Activated CD8-positive, alpha-beta memory T cell treated with anti-CD3 and anti-CD28 coated beads, Interleukin-2, amount 10 ng/mL, durations not matched to agents 7 days and 5 days (primary cell): ENCODE results near the gene STPG1. TPM values are rescaled to one million over a fixed set of nuclear protein-coding genes. Genes with fewer than 3 reads are reported as not detected.

Experiments
- ATAC-seq: fragments of 150-1000 bp; cut with Tn5 transposase; one replicate; pipeline ENCODE4 v1.10.0; 2021; ENCODE audit warnings: moderate library complexity
- CTCF ChIA-PET: fragments of 350-600 bp; sonication (Branson Sonifier 250); formaldehyde crosslinking; loops from one replicate; lab custom pipeline; 2021; ENCODE audit warnings: antibody characterized with exemption; lab: Charles Lee
- DNase-seq: peaks from one replicate; pipeline ENCODE4 v3.0.0-alpha.2; 2020
- H3K27ac Mint-ChIP-seq: one replicate; pipeline ENCODE4 v1.8.0; 2021; ENCODE audit warnings: mild to moderate bottlenecking, mixed read lengths
- H3K27me3 Mint-ChIP-seq: one replicate; pipeline ENCODE4 v1.8.0; 2021; ENCODE audit warnings: mixed read lengths
- H3K36me3 Mint-ChIP-seq: one replicate; pipeline ENCODE4 v1.8.0; 2021; ENCODE audit warnings: mild to moderate bottlenecking, mixed read lengths
- H3K4me1 Mint-ChIP-seq: one replicate; pipeline ENCODE4 v1.8.0; 2021; ENCODE audit warnings: mixed read lengths
- H3K4me3 Mint-ChIP-seq: one replicate; pipeline ENCODE4 v1.8.0; 2021; ENCODE audit warnings: mild to moderate bottlenecking, moderate library complexity, mixed read lengths
- H3K9me3 Mint-ChIP-seq: one replicate; pipeline ENCODE4 v1.8.0; 2022; ENCODE audit warnings: low read depth, mixed read lengths
- total RNA-seq, 2 experiments: library from RNA; stranded (reverse); gene quantifications; one replicate each; pipeline ENCODE4 v1.2.3, GENCODE V29; 2021

STPG1 gene
- total RNA-seq, 2 experiments from 2014 or later: 5.6 to 9.2 TPM

DNA sequence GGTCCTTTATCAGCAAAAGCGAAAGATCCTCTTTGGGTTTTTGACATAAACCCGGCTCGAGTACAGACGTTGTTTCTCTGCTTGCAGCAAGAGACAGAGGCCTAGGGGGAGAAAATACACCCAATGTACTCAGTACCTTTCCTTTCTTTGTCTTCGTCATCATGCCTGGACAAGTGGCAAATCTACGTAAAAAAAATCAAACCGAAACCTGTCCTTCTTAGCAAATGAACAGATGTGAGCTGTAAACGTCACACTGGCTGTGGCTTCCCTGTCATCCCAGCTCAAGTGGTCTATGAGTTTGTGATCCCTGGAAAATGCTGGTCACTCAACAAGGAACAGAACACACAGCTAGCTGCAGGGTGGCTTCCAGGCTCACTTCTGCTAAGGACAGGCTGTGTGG lies 39.9 kb downstream of the STPG1 start:
- CTCF ChIA-PET: interaction anchor here (1.3 to 2.5 kb wide), 3 partner anchors 10 to 175 kb away, joined by 4 to 14 read pairs (median 6); no protein-coding TSS in a partner anchor
- H3K4me1 Mint-ChIP-seq: peaks cover 3% of the 10 kb centered on the region
- no peaks in the 10 kb centered on the region for H3K9me3 Mint-ChIP-seq
- no peaks in the 10 kb centered on the region for H3K36me3 Mint-ChIP-seq
- H3K27me3 Mint-ChIP-seq: no peaks in the 10 kb centered on the region
- no peak overlapping the region for H3K4me3 Mint-ChIP-seq
- ATAC-seq (no peak), DNase-seq (no peak)
- no peak overlapping the region for H3K27ac Mint-ChIP-seq

DNA sequence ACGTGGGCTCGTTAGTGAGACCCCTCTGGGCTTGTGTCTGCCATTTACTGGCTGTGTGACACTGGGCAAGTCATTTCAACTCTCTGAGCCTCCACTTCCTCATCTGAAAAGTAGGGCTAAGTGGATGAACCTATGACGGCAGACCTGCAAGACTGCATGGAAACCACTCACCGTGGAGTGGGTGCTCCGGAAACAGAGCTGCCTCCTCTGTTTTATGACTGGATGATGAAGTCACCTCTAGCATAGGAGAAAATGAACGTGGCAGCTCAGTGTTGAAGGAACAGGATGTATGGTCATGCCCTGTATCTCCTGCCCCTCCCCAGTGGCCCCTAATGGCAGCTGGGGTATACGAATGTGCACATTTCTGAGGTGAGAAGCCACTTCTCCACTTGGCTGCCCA lies 40.5 kb downstream of the STPG1 start:
- H3K9me3 Mint-ChIP-seq: no peaks in the 10 kb centered on the region
- H3K27ac Mint-ChIP-seq: no peak overlapping the region

DNA sequence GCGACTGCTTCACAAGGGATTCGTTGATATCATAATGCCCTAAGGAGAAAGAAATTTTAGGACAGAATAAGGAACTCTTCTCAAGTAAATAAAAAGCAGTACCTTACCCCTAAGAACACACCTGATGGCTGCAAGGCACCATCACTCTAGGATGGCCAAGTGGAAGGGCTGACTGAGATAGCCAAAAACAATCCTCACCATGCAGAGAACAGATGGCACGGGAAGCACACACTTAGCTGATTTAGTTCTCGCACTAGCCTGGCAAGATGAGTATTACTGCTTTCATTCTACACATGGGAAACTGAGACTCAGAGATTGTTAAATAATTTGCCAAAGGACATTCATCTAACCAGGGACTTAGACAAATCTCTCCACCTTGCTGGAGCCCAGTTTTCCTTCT lies 43.8 kb downstream of the STPG1 start:
- Mint-ChIP-seq H3K27me3 (no peaks in the 10 kb centered on the region), H3K4me3 (no peak overlapping the region), H3K4me1 (peaks cover 19% of the 10 kb centered on the region), H3K36me3 (no peaks in the 10 kb centered on the region), H3K9me3 (no peaks in the 10 kb centered on the region), H3K27ac (no peak overlapping the region)
- CTCF ChIA-PET: interaction anchor here (3.1 kb wide), 1 partner anchor 15 kb away, joined by 12 read pairs; no protein-coding TSS in a partner anchor
- ATAC-seq (no peak), DNase-seq (no peak)

More for the DNA sequence above, 40.5 kb downstream of the STPG1 start:
- peaks cover 3% of the 10 kb centered on the region for H3K4me1 Mint-ChIP-seq
- CTCF ChIA-PET: interaction anchor here (1.5 to 2.5 kb wide), 3 partner anchors 11 to 174 kb away, joined by 4 to 14 read pairs (median 10); no protein-coding TSS in a partner anchor
- H3K36me3 Mint-ChIP-seq: no peaks in the 10 kb centered on the region
- peak; percentile 53 for ATAC-seq
- no peak for DNase-seq
- H3K4me3 Mint-ChIP-seq: no peak overlapping the region
- H3K27me3 Mint-ChIP-seq: no peaks in the 10 kb centered on the region

DNA sequence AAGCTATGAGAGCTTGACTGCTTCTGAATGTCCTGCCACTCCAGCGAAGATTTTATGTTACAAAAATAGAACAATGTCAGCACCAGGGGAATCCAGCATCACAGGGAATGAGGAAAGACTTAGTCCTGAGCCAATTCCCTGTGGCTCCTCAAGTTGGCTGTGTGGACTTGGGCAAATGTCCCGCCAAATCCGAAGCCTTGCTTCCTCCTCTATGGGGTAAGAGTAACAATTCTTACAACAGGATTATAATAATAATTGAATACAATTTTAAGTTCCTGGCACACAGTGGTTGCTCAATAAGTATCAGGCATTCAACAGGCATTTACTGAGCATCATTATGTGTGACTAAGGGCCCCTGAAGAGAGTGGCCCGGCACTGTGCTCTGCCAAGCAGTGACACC lies 44.4 kb downstream of the STPG1 start:
- Mint-ChIP-seq H3K27ac (no peak overlapping the region), H3K27me3 (no peaks in the 10 kb centered on the region)
- CTCF ChIA-PET: interaction anchor here (1.0 to 3.1 kb wide), 3 partner anchors 10 to 22 kb away, joined by 4 to 12 read pairs (median 4); no protein-coding TSS in a partner anchor

DNA sequence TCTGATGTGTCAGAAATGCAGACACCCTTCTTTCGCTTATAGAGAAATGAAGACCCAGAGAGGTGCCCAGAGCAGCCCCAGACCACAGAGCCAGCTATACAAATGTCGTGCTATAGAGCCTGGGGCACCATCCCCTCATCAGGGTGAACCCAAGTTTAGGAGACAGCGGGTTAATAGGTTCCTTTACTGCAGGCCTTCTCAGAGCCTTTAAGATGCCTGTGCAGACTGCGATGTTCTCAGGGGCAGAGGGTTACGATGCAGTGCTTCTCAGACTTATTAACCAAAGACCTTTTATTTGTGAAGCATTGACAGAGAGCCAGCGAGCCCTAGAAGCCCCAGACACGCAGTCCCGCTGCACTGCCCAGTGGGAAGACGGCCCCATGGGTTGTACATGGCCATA lies 46.9 kb downstream of the STPG1 start:
- no peaks in the 10 kb centered on the region for H3K9me3 Mint-ChIP-seq
- no peak overlapping the region for H3K27ac Mint-ChIP-seq
- peaks cover 24% of the 10 kb centered on the region for H3K4me1 Mint-ChIP-seq
- no peaks in the 10 kb centered on the region for H3K36me3 Mint-ChIP-seq
- ATAC-seq: no peak
- CTCF ChIA-PET: interaction anchor here (0.8 to 2.1 kb wide), 4 partner anchors 24 to 168 kb away, joined by 3 to 8 read pairs (median 4); partner anchors contain the start of gene NIPAL3
- DNase-seq: no peak
- H3K27me3 Mint-ChIP-seq: no peaks in the 10 kb centered on the region
- no peak overlapping the region for H3K4me3 Mint-ChIP-seq

More for the DNA sequence above, 44.4 kb downstream of the STPG1 start:
- peaks cover 23% of the 10 kb centered on the region for H3K4me1 Mint-ChIP-seq
- ATAC-seq (no peak), DNase-seq (no peak)
- H3K4me3 Mint-ChIP-seq: no peak overlapping the region
- H3K36me3 Mint-ChIP-seq: no peaks in the 10 kb centered on the region
- H3K9me3 Mint-ChIP-seq: no peaks in the 10 kb centered on the region

DNA sequence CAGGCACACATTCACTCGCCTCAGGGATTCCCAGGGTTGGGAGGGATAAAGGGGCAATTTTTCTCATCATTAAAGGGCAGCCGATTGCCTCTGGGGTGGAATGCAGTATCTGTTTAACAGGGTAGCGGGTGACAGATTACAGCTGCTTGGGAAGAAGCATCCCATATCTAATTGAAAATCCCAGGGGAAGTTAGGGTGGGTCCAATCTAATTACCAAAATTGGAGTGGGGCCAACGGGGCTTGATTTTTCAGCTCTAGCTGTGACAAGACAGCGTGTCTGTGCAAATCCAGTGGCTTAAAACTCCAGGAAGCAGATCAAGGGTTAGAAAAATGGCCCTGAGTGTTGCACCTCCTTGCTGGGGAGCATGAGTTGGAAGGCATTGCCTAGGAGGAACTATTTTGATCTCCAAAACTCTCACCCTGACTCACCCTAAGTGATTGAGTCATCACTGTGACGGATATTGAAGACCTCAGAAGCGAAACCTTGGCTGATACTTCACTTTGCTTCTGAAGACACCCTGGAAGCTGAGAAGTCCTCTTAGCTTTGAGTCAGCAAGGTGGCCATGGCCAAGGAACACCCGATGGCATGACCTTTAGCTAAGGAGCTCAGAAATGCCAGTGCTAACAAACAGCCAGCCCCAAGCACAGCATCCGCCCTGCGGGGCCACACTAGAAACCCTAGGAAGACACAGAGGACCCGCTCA lies 48.5 kb downstream of the STPG1 start:
- Mint-ChIP-seq H3K4me1 (peaks cover 24% of the 10 kb centered on the region), H3K36me3 (no peaks in the 10 kb centered on the region), H3K9me3 (no peaks in the 10 kb centered on the region), H3K27ac (peak overlapping the region; percentile 81), H3K27me3 (no peaks in the 10 kb centered on the region), H3K4me3 (no peak overlapping the region)
- peak; percentile 98 for ATAC-seq
- DNase-seq: peak; percentile 69
- CTCF ChIA-PET: interaction anchor here (1.0 to 2.3 kb wide), 6 partner anchors 20 to 173 kb away, joined by 3 to 8 read pairs (median 4); no protein-coding TSS in a partner anchor

DNA sequence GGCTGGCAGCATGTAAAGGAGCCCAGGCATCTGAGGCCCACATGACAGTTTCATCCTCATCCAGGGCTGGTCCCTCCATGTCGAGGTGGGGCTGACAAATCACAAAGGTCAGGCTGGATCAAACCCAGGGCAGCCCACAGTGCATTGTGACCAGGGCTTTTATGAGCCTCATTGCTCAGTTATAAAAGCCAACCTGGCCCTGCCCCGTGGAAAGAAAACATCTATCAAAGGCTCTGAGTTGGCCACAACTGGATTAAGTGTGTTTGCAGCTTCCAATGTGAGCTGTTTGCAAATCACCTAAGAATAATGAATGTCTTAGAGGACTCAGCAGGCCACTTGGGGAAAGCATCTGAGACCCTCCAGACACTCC lies 49.0 kb downstream of the STPG1 start:
- Mint-ChIP-seq H3K9me3 (no peaks in the 10 kb centered on the region), H3K4me1 (peaks cover 24% of the 10 kb centered on the region), H3K27ac (peak overlapping the region; percentile 81), H3K27me3 (no peaks in the 10 kb centered on the region), H3K36me3 (no peaks in the 10 kb centered on the region), H3K4me3 (no peak overlapping the region)
- ATAC-seq (no peak), DNase-seq (no peak)
- CTCF ChIA-PET: interaction anchor here (2.1 to 2.3 kb wide), 2 partner anchors 21 to 27 kb away, joined by 8 read pairs; no protein-coding TSS in a partner anchor

DNA sequence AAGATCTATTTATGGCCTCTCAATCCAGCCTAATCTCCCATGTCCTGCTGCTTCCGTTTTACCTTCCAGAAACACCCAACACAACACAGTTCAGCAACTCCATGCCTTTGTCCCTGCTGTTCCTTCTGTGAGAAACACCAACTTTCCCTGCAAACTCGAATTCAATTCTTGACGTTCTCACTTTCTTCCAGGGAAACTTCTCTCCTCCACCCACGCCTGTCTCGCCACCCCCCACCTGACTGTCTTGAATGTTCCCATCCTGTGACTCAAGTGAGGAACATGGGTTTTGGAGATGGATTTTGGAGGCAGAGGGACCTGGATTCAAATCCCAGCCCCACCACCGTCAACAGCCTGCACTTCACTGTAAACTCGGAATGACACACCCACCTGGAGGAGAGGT lies 49.6 kb downstream of the STPG1 start:
- CTCF ChIA-PET: no interaction called here
- no peak for DNase-seq
- Mint-ChIP-seq H3K9me3 (no peaks in the 10 kb centered on the region), H3K36me3 (no peaks in the 10 kb centered on the region), H3K4me3 (no peak overlapping the region), H3K4me1 (peaks cover 24% of the 10 kb centered on the region), H3K27me3 (no peaks in the 10 kb centered on the region), H3K27ac (no peak overlapping the region)
- ATAC-seq: no peak

DNA sequence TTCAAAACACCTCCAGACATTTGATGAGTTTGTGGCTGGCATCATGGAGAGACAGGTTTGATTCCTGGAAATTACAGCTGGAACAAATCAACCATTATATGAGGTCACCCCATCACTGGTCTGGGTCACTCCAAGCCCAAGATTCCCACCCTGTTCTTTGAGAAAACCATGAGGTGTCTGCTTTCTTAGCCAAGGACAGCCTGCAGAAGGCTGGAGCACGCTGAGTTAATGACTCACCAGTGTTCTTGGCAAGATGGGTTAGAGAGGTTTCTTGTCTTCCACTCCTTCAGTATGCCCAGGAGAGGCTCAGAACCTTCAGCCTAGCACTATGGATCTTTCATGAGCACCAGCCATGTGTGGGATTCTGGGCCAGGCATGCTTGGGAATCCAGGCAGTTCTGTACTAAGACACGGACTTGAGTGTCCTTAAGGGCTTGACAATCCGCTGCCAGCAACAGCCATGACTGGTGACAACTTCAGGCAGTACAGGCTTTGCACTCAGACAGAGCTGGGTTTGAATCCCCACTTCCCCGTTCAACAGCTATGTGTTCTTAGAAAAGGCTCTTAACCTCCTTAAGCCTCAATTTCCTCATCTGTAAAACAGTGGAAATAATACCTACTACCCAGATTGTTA lies 50.5 kb downstream of the STPG1 start:
- ATAC-seq (no peak), DNase-seq (no peak)
- H3K27ac Mint-ChIP-seq: no peak overlapping the region
- no peaks in the 10 kb centered on the region for H3K36me3 Mint-ChIP-seq
- H3K4me1 Mint-ChIP-seq: peaks cover 24% of the 10 kb centered on the region
- H3K4me3 Mint-ChIP-seq: no peak overlapping the region
- H3K9me3 Mint-ChIP-seq: no peaks in the 10 kb centered on the region
- CTCF ChIA-PET: interaction anchor here (1.0 to 1.6 kb wide), 2 partner anchors 28 to 162 kb away, joined by 3 to 4 read pairs; no protein-coding TSS in a partner anchor
- H3K27me3 Mint-ChIP-seq: no peaks in the 10 kb centered on the region

DNA sequence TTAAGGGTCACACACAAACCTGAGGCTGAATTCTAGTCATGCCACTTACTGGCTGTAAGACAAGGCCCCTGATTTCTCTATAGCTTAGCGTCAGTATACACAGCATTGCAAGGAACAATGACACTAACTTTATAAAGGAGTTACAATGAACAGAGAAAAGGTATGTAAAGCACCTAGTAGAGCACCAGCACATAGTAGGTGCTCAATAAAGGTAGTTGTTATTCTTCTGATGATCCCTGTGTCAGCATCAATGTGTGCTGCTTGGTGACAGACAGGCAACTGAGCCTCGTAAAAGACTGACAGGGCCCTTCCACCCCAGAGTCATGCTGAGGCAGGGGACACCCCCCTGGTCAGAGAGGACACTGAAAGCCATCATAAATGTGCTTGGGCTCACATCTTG lies 51.2 kb downstream of the STPG1 start:
- Mint-ChIP-seq H3K27me3 (no peaks in the 10 kb centered on the region), H3K4me3 (no peak overlapping the region), H3K9me3 (no peaks in the 10 kb centered on the region), H3K36me3 (no peaks in the 10 kb centered on the region), H3K27ac (no peak overlapping the region), H3K4me1 (peaks cover 24% of the 10 kb centered on the region)
- DNase-seq (no peak), ATAC-seq (no peak)
- CTCF ChIA-PET: interaction anchor here (1.6 kb wide), 1 partner anchor 29 kb away, joined by 4 read pairs; no protein-coding TSS in a partner anchor

DNA sequence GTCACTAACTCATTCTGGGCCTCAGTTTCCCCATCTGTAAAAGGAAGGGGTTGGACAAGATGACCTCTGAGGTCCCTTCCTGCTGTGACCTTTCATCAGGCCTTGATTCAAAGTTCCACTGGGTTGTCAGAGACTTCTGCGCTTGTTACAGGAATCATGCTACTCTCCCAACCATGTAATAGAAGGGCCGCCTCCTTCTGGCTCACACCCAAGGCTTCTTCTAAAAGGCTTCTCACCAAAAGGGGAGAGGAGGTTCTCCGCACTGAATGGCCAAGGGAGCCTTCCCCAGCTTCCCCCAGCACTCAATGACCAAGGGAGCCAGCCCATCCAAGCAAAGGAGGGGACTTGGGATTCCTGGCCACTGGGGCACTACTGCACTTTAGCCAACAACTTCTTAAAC lies 51.8 kb downstream of the STPG1 start:
- peaks cover 24% of the 10 kb centered on the region for H3K4me1 Mint-ChIP-seq
- no peaks in the 10 kb centered on the region for H3K27me3 Mint-ChIP-seq
- no peak for ATAC-seq
- no peak overlapping the region for H3K27ac Mint-ChIP-seq
- CTCF ChIA-PET: interaction anchor here (1.6 kb wide), 1 partner anchor 30 kb away, joined by 4 read pairs; no protein-coding TSS in a partner anchor
- no peak overlapping the region for H3K4me3 Mint-ChIP-seq
- H3K9me3 Mint-ChIP-seq: no peaks in the 10 kb centered on the region
- DNase-seq: no peak
- no peaks in the 10 kb centered on the region for H3K36me3 Mint-ChIP-seq

DNA sequence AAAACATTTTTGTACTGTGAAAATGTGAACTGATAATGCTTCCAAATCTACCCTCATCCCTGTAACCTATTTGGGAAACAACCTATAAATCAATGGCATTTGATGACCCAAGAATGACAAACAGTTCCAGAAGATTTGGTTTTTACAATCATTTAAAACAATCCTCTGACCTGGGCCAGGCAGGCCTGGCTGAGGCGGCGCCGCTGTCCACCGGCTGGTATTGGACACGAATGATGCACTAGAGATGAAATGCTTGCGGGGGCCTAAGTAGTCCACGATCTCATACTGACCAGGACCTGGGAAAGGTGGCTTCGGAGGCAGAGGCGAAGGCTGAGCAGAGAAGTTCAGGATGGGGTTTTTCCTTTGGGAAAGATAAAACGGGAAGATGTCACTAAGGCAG lies 52.9 kb downstream of the STPG1 start:
- CTCF ChIA-PET: interaction anchor here (3.1 kb wide), 1 partner anchor 31 kb away, joined by 11 read pairs; no protein-coding TSS in a partner anchor
- Mint-ChIP-seq H3K4me3 (no peak overlapping the region), H3K4me1 (peaks cover 18% of the 10 kb centered on the region)

DNA sequence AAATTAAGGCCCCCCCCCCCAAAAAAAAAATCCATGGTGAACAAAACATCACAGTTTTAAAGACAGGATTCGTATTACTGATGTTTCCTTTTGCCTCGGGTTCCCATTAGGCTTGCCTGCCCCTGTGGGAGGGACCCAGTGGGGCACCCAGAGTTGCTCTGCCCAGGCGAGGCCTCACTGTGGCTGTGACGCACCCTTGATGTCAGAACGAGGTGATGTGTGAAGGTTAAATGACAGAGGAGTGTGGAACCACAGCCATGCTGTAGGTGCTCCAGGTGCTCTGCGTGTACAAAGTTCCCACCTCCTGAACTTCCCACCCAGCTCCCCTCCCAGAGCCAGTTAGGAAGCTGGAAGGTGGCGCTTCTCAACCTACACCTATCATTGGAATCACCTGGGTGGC lies 56.5 kb downstream of the STPG1 start:
- CTCF ChIA-PET: interaction anchor here (1.2 kb wide), 1 partner anchor 28 kb away, joined by 3 read pairs; no protein-coding TSS in a partner anchor
- H3K27me3 Mint-ChIP-seq: no peaks in the 10 kb centered on the region
- H3K36me3 Mint-ChIP-seq: no peaks in the 10 kb centered on the region
- no peak overlapping the region for H3K4me3 Mint-ChIP-seq
- H3K4me1 Mint-ChIP-seq: peaks cover 9% of the 10 kb centered on the region
- no peak overlapping the region for H3K27ac Mint-ChIP-seq
- ATAC-seq (no peak), DNase-seq (no peak)
- H3K9me3 Mint-ChIP-seq: no peaks in the 10 kb centered on the region

More for the DNA sequence above, 52.9 kb downstream of the STPG1 start:
- no peak for ATAC-seq
- Mint-ChIP-seq H3K27me3 (no peaks in the 10 kb centered on the region), H3K9me3 (no peaks in the 10 kb centered on the region), H3K27ac (no peak overlapping the region), H3K36me3 (no peaks in the 10 kb centered on the region)
- DNase-seq: no peak
